NCI-H2227 (cell line): Measurements from ENCODE around the gene CCDC91.

Source experiments
- DNase-seq: peaks from one replicate; lab custom pipeline; 2025; ENCODE audit not compliant: unreplicated experiment; lab: John Stamatoyannopoulos, UW

Gene CCDC91

DNA sequence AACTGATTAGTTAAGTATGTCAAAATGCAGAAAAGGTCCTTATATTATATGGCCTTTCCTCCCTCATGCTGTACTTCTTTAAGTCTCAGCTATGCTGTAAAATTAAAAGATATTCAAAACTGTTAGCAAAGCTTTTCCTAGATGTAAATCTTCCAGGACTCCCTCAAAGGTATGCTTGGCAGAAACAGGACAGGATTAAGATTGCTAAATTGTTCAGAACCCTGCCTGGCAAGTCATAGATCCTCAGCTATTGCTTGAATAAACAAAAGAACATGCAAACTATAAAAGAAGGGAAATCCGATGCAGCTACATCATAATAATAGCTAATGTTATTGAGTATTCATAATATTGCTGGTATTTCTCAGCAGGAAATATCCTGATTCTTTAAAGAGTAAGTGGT, 322.6 kb downstream of the CCDC91 start:
- no peak for DNase-seq

GRCh38 chr12:28513983-28514382, 323.7 kb downstream of the CCDC91 start:
- no peak for DNase-seq

DNA sequence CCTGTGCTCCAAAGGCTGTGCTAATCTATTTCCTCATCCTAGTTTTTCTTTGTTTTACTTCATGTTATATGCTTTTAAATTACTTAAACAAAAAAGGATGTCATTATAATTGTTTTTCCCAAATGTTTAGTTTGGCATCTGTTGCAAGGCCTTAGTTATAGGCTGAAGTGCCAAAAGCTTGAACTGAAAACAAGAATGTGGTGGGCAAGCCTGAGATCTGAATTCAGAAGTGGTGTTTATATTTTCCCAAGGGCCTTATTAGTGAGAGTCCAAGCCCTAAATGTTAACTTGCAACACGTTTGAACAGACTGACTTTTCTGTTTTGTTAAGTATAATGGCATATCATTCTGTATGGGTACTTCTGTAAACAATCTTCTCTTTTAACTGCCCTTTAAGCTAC, 326.8 kb downstream of the CCDC91 start:
- no peak for DNase-seq

GRCh38 chr12:28527631-28528249, 337.5 kb downstream of the CCDC91 start:
- no peak for DNase-seq

GRCh38 chr12:28535216-28535615, 345.0 kb downstream of the CCDC91 start:
- DNase-seq: no peak

GRCh38 chr12:28536088-28536487, 345.8 kb downstream of the CCDC91 start:
- no peak for DNase-seq

DNA sequence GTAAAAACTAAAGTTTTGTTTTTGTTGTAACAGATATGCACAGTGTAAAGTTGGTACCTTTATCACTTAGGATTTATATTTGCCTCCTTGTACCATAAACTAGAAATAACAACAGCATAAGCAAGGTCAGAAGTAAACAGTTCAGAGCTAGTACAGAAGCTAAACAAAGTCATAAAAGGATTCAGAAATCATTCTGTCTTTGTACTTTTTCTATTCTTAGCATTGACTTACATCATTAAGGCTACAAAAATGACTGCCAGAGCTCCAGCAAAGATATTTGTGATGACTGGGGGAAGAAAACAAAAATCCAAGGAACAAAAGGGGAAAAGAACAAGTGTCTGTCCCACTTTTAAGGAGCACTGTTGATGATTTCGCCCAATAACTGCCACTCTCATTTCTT, 347.2 kb downstream of the CCDC91 start:
- DNase-seq: no peak

- DNase-seq: no peak
These were observed 349.6 kb downstream of the CCDC91 start for GRCh38 chr12:28539691-28540323.

- no peak for DNase-seq
These were observed 350.1 kb downstream of the CCDC91 start for GRCh38 chr12:28540324-28540714.

- no peak for DNase-seq
These were observed 353.0 kb downstream of the CCDC91 start for GRCh38 chr12:28543021-28543890.

- no peak for DNase-seq
These were observed 360.8 kb downstream of the CCDC91 start for GRCh38 chr12:28550757-28551704.

DNA sequence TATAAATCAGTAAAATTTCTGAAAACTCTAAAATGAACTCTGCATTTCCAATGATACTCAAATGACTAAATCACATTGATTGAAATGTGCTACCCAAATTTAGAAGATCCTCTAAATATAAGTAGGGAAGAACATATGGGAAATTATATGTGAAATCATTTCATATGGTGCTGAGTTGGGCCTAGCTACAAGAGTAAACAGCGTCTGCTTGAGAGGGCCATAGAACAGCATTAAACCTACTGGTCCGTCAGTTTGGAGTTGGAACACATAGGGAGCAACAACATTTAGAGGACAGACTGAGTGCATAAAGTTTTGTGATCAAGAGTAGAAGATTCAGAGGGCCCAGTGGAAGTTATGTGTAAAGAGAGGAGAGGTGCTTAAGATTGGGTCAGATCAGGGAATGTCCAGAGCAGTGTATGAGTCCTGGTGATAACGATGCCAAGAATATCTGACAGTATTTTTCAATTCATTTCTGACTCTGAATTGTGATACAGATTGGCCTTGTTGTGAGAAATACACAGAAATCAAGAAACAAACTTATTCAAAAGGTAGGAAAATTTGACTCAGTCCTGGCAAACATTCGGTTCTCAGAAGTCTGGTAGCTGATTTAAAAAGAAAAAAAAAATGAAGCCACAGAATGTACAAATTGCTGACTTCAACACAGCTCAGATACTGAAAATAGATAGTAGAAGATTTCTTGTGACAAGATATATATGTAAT, 362.2 kb downstream of the CCDC91 start:
- no peak for DNase-seq

GRCh38 chr12:28555748-28556147, 365.5 kb downstream of the CCDC91 start:
- DNase-seq: no peak

DNA sequence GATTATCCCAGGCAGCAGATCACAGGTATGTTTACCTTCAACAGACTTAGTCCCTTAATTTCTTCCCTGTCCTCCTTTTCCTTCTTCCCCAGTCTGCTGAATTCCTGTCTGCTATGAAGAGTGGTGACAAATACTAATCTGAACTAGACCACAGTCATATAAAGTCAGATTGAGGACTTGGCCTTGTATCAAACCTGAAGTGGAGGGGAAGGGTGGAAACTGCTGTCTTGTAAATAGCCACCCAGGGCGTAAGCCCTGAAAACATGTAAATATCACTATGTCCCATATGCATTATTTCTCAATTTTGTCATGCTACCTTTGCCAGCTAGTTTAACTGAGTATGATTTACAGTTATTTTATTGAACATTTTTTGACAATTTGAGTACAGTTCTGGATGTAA, 368.0 kb downstream of the CCDC91 start:
- no peak for DNase-seq

- no peak for DNase-seq
These were observed 373.0 kb downstream of the CCDC91 start for GRCh38 chr12:28563286-28563685.

DNA sequence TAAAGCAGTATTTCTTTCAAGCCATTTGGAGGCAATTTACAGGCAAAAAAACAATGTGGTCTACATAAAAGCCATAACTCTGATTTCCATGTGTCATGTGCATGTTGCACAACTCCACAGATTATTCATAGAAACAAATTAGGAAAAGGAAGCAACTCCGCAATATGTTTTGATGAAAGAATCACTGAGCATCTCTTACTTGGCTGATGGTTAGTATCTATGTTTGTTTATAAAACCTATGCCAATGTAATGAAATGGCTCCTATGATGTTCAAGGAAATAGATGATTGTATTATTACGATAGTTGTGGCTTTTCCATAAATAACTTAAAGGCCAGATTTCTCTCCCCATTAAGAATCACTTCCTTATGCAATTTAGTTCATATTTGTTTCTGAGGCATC, 373.7 kb downstream of the CCDC91 start:
- no peak for DNase-seq

- no peak for DNase-seq
These were observed 377.9 kb downstream of the CCDC91 start for GRCh38 chr12:28568118-28568517.

DNA sequence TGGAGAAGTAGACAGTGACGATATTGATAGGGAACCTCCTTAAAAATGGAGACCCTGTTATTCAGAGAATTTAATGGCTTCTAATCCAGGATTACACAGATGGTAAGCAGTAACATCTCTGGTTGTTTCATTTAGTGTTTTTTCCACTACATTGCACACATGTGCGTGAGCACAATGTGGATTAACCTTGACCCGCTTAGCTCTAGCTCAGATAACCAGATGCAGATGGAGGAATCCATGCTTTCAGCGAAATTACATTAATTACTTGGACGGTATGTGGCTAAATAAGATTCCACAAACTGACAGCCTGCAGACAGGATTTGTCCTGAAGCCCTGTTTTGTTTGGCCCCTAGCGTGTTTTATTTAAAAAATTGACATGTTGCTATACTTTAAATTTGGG, 378.4 kb downstream of the CCDC91 start:
- no peak for DNase-seq

DNA sequence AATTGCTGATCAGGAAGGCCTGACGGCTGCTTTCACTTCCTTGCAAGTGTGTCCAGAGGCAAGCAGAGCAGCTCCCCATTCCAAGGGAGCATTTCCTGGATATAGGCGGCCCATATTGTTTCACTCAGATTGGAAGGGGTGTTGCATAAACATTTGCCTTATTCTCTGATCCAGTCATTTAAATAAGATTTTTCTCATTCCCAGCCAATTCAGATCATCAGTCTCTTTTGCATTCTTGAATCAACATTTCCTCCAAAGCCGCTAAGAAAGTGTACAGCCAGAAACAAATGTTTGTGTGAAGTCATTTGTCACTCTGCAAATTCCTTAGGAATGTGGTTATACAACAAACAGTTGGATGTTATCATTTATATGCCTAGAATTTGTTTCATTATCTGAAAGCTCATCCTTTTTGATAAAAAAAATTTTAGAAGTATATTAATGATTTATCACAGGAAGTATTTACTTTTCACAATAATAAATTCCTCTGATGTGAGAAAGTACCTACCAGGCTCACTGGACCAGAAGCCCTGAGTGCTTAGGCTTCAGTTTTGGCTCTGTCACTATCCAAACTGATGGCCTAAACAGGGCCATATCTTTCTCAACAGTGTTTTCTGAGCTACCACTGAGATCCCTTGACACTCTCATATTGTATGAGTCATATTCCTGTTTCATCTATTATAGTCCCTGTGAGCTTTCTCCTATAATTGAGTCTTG, 379.6 kb downstream of the CCDC91 start:
- DNase-seq: no peak

DNA sequence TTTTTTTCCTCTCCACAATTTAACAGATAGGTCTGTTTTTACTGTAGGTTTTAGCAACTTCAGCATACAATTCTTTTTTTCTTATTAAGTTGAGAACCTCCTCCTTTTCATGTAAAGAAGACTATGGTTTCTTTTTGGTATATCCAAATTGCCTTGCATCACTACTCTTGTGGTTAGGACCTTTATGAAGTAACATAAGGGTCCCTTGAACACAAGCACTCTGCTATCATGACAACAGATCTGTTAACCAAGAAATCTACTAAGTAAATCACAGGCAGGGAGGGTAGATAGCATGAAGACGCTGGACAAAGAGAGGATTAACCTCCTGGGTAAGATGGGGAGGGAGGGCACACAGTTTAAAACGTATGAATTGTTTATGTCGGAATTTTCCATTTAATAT, 380.6 kb downstream of the CCDC91 start:
- DNase-seq: no peak
